ENCODE data around the gene RGS6. TPM values are rescaled to one million over a fixed set of nuclear protein-coding genes. Genes with fewer than 3 reads are reported as not detected.

The RGS6 gene
- total RNA-seq, 1 experiment from 2014 or later, result not detected

- Mint-ChIP-seq H3K27ac (ENCODE audit: unreplicated experiment) (no peak overlapping the region), H3K27me3 (ENCODE audit: unreplicated experiment) (peaks cover 39% of the 10 kb centered on the region), H3K4me3 (ENCODE audit: low read depth, unreplicated experiment) (no peak overlapping the region), H3K9me3 (ENCODE audit: low read depth, unreplicated experiment) (peaks cover 2% of the 10 kb centered on the region), H3K36me3 (ENCODE audit: insufficient read depth, unreplicated experiment) (no peaks in the 10 kb centered on the region), H3K4me1 (ENCODE audit: low read depth, unreplicated experiment) (no peaks in the 10 kb centered on the region)
- DNase-seq, result no peak
- intact Hi-C loops (cut with micrococcal nuclease; ENCODE audit: unreplicated experiment), result no loop called here
- no TSS peak for BruUV-seq (replicated peaks)
- CTCF ChIA-PET, result no interaction called here
- TF ChIP-seq CTCF (IDR thresholded peaks at IDR 0.05; ENCODE audit: unreplicated experiment), result no peak
These were observed 486.6 kb downstream of the RGS6 start for GRCh38 chr14:72418806-72419205.

- no peaks in the 10 kb centered on the region for H3K36me3 Mint-ChIP-seq (ENCODE audit: insufficient read depth, unreplicated experiment)
- no peak for TF ChIP-seq CTCF (IDR thresholded peaks at IDR 0.05; ENCODE audit: unreplicated experiment)
- H3K9me3 Mint-ChIP-seq (ENCODE audit: low read depth, unreplicated experiment), result peaks cover under 1% of the 10 kb centered on the region
- intact Hi-C loops (cut with micrococcal nuclease; ENCODE audit: unreplicated experiment), result no loop called here
- CTCF ChIA-PET, result no interaction called here
- no peak overlapping the region for H3K27ac Mint-ChIP-seq (ENCODE audit: unreplicated experiment)
- no peaks in the 10 kb centered on the region for H3K4me1 Mint-ChIP-seq (ENCODE audit: low read depth, unreplicated experiment)
- H3K4me3 Mint-ChIP-seq (ENCODE audit: low read depth, unreplicated experiment), result no peak overlapping the region
- no TSS peak for BruUV-seq (replicated peaks)
- peaks cover 37% of the 10 kb centered on the region for H3K27me3 Mint-ChIP-seq (ENCODE audit: unreplicated experiment)
- no peak for DNase-seq
These were observed 487.1 kb downstream of the RGS6 start for GRCh38 chr14:72419226-72419775.

- Mint-ChIP-seq H3K27me3 (ENCODE audit: unreplicated experiment) (peaks cover 44% of the 10 kb centered on the region), H3K27ac (ENCODE audit: unreplicated experiment) (no peak overlapping the region), H3K4me3 (ENCODE audit: low read depth, unreplicated experiment) (no peak overlapping the region), H3K9me3 (ENCODE audit: low read depth, unreplicated experiment) (no peaks in the 10 kb centered on the region), H3K36me3 (ENCODE audit: insufficient read depth, unreplicated experiment) (no peaks in the 10 kb centered on the region), H3K4me1 (ENCODE audit: low read depth, unreplicated experiment) (no peaks in the 10 kb centered on the region)
- TF ChIP-seq CTCF (IDR thresholded peaks at IDR 0.05; ENCODE audit: unreplicated experiment), result peak; percentile 87
- BruUV-seq (replicated peaks), result no TSS peak
- peak; percentile 84 for DNase-seq
- intact Hi-C loops (cut with micrococcal nuclease; ENCODE audit: unreplicated experiment), result loop anchor here (2.0 kb wide), 1 partner anchor 396 kb away; no protein-coding TSS in a partner anchor
- CTCF ChIA-PET, result interaction anchor here (0.5 to 0.8 kb wide), 2 partner anchors 107 to 665 kb away, joined by 3 to 4 read pairs; no protein-coding TSS in a partner anchor
These were observed 488.7 kb downstream of the RGS6 start for GRCh38 chr14:72420749-72421474.

GRCh38 chr14:72423957-72424356 lies 491.7 kb downstream of the RGS6 start:
- Mint-ChIP-seq H3K27ac (ENCODE audit: unreplicated experiment) (no peak overlapping the region), H3K4me1 (ENCODE audit: low read depth, unreplicated experiment) (no peaks in the 10 kb centered on the region), H3K36me3 (ENCODE audit: insufficient read depth, unreplicated experiment) (no peaks in the 10 kb centered on the region), H3K9me3 (ENCODE audit: low read depth, unreplicated experiment) (peaks cover 7% of the 10 kb centered on the region), H3K27me3 (ENCODE audit: unreplicated experiment) (peaks cover 51% of the 10 kb centered on the region), H3K4me3 (ENCODE audit: low read depth, unreplicated experiment) (no peak overlapping the region)
- no TSS peak for BruUV-seq (replicated peaks)
- no peak for TF ChIP-seq CTCF (IDR thresholded peaks at IDR 0.05; ENCODE audit: unreplicated experiment)
- CTCF ChIA-PET, result interaction anchor here (1.3 kb wide), 1 partner anchor 9 kb away, joined by 3 read pairs; no protein-coding TSS in a partner anchor
- DNase-seq, result no peak
- intact Hi-C loops (cut with micrococcal nuclease; ENCODE audit: unreplicated experiment), result no loop called here
